HG02588 (cell line): ENCODE measurements around the gene DNAJB13.
"Not testable (repeated sequence)": the region's sequence is repeated elsewhere in the genome, so short reads cannot be mapped to it uniquely, and the experiment has no call there.

Experiments
- ATAC-seq: cut with Tn5 transposase; IDR thresholded peaks from one replicate; pipeline ENCODE4 v1.9.1; 2021; ENCODE audit warnings: mild to moderate bottlenecking, moderate library complexity; ENCODE audit not compliant: unreplicated experiment

Gene DNAJB13

GRCh38 chr11:73950869-73951710, at the start of gene DNAJB13:
Gene DNAJB13, plus strand, starts transcription at chr11:73951026. Its CDS starts 44 bp downstream, at chr11:73951070.
- ATAC-seq: peak; percentile 80

- ATAC-seq: no peak
Measured at GRCh38 chr11:73902303-73902702, 48.5 kb upstream of the DNAJB13 start.

- no peak for ATAC-seq
Measured at GRCh38 chr11:73907191-73907590, 43.6 kb upstream of the DNAJB13 start.

GRCh38 chr11:73912026-73912425, 38.8 kb upstream of the DNAJB13 start:
- no peak for ATAC-seq

GRCh38 chr11:73913472-73913871, 37.4 kb upstream of the DNAJB13 start:
- ATAC-seq: no peak

GRCh38 chr11:73914284-73914683, 36.5 kb upstream of the DNAJB13 start:
- no peak for ATAC-seq

GRCh38 chr11:73916435-73916834, 34.4 kb upstream of the DNAJB13 start:
- no peak for ATAC-seq

- no peak for ATAC-seq
Measured at GRCh38 chr11:73921180-73921579, 29.6 kb upstream of the DNAJB13 start.

- ATAC-seq: no peak
Measured at GRCh38 chr11:73929388-73929787, 21.4 kb upstream of the DNAJB13 start.

GRCh38 chr11:73931039-73931645, 19.7 kb upstream of the DNAJB13 start:
- no peak for ATAC-seq

- no peak for ATAC-seq
Measured at GRCh38 chr11:73931951-73932350, 18.9 kb upstream of the DNAJB13 start.

GRCh38 chr11:73932781-73933180, 18.0 kb upstream of the DNAJB13 start:
- no peak for ATAC-seq

- ATAC-seq: not testable (repeated sequence)
Measured at GRCh38 chr11:73936047-73936446, 14.8 kb upstream of the DNAJB13 start.

- ATAC-seq: no peak
Measured at GRCh38 chr11:73939096-73939495, 11.7 kb upstream of the DNAJB13 start.

- no peak for ATAC-seq
Measured at GRCh38 chr11:73940801-73941570, 9.8 kb upstream of the DNAJB13 start.

- ATAC-seq: no peak
Measured at GRCh38 chr11:73942010-73942409, 8.8 kb upstream of the DNAJB13 start.

GRCh38 chr11:73944085-73944484, 6.7 kb upstream of the DNAJB13 start:
- ATAC-seq: no peak

- no peak for ATAC-seq
Measured at GRCh38 chr11:73944901-73945300, 5.9 kb upstream of the DNAJB13 start.

GRCh38 chr11:73945396-73945795, 5.4 kb upstream of the DNAJB13 start:
- ATAC-seq: no peak

GRCh38 chr11:73946798-73947458, 3.9 kb upstream of the DNAJB13 start:
- no peak for ATAC-seq

GRCh38 chr11:73949246-73949645, 1.6 kb upstream of the DNAJB13 start:
- no peak for ATAC-seq
